HepG2 (cell line): ENCODE measurements around the gene FLAD1. TPM values are rescaled to one million over a fixed set of nuclear protein-coding genes. Genes with fewer than 3 reads are reported as not detected.

Source experiments
- ARID2 ChIP-seq: sonication (generic); formaldehyde crosslinking; IDR thresholded peaks from 2 replicates; pipeline ENCODE4 v1.8.1; 2022; ENCODE audit warnings: mild to moderate bottlenecking, missing genetic modification reagents, borderline replicate concordance
- FOXK2 ChIP-seq: fragments of 450-650 bp; IDR thresholded peaks from 2 replicates; pipeline ENCODE4 v1.6.1; 2016
- KLF13 ChIP-seq: sonication (generic); formaldehyde crosslinking; IDR thresholded peaks from 2 replicates; pipeline ENCODE4 v1.4.0; 2020; ENCODE audit warnings: mild to moderate bottlenecking, missing genetic modification reagents
- MIER2 ChIP-seq: IDR thresholded peaks from 2 replicates; pipeline ENCODE4 v1.6.1; 2016; ENCODE audit warnings: missing biosample characterization, missing genetic modification reagents
- NR1H2 ChIP-seq: sonication (generic); formaldehyde crosslinking; IDR thresholded peaks from 2 replicates; pipeline ENCODE4 v1.8.1; 2022; ENCODE audit warnings: low read depth, missing genetic modification reagents, borderline replicate concordance
- SMAD9 ChIP-seq: sonication (generic); formaldehyde crosslinking; IDR thresholded peaks from 2 replicates; pipeline ENCODE4 v1.5.1; 2020; ENCODE audit warnings: mild to moderate bottlenecking, missing genetic modification reagents
- SOX6 ChIP-seq, 2 experiments: fragments of 450-650 bp in 1 of 2; sonication (generic) in 1 of 2; formaldehyde crosslinking in 1 of 2; IDR thresholded peaks; 2 replicates each; pipeline versions ENCODE4 v1.4.0 to v1.6.1; 2017 to 2020; ENCODE audit warnings: antibody characterized with exemption in 1 of 2, mild to moderate bottlenecking in 1 of 2, missing genetic modification reagents in 1 of 2
- ZHX1 ChIP-seq: sonication (generic); formaldehyde crosslinking; IDR thresholded peaks from 2 replicates; pipeline ENCODE4 v1.8.1; 2022; ENCODE audit warnings: low read depth, mild to moderate bottlenecking, missing genetic modification reagents
- polyA plus RNA-seq, 8 experiments: library from polyadenylated mRNA; depleted of rRNA in 3 of 8; stranded (reverse) in 7 of 8; unstranded in 1 of 8; fragments of >200 nt; fragmentation: Illumina TruSeq in 4 of 8; extraction: Trizol in 4 of 8; gene quantifications; 2 replicates each; pipeline versions ENCODE4 v1.2.1 to v1.2.3, GENCODE V29; 2011 to 2016; ENCODE audit warnings: low read depth in 4 of 8, missing spikeins in 1 of 8, mixed read lengths in 1 of 8; ENCODE audit not compliant: insufficient read depth in 1 of 8
- total RNA-seq, 5 experiments: library from RNA; depleted of rRNA; stranded (reverse); fragments of >200 nt; fragmentation: Illumina TruSeq; extraction: Trizol; gene quantifications; 2 replicates each; pipeline ENCODE4 v1.2.3, GENCODE V29; 2016; ENCODE audit warnings: low read depth in 1 of 5
- TF ChIP-seq, protein P1 (sequence below): sonication (generic); formaldehyde crosslinking; conservative IDR thresholded peaks from 2 replicates; pipeline ENCODE4 v1.8.1; 2023; ENCODE audit warnings: missing genetic modification reagents
- TF ChIP-seq, protein P2 (sequence below): sonication (generic); formaldehyde crosslinking; IDR thresholded peaks from 2 replicates; pipeline ENCODE4 v1.5.1; 2020; ENCODE audit warnings: missing genetic modification reagents, mild to moderate bottlenecking, borderline replicate concordance
- TF ChIP-seq, protein P3 (sequence below): sonication (generic); formaldehyde crosslinking; IDR thresholded peaks from 2 replicates; pipeline ENCODE4 v1.5.1; 2020; ENCODE audit warnings: mild to moderate bottlenecking, missing genetic modification reagents
- TF ChIP-seq, protein P4 (sequence below): sonication (generic); formaldehyde crosslinking; IDR thresholded peaks from 2 replicates; pipeline ENCODE4 v1.5.1; 2020; ENCODE audit warnings: mild to moderate bottlenecking, missing genetic modification reagents, moderate library complexity

Gene FLAD1
- total and polyA plus RNA-seq, 2 of the 13 experiments (the other 11 are each of a cell fraction or from before 2014, with no cell fraction given): 25.9 to 32.8 TPM

DNA sequence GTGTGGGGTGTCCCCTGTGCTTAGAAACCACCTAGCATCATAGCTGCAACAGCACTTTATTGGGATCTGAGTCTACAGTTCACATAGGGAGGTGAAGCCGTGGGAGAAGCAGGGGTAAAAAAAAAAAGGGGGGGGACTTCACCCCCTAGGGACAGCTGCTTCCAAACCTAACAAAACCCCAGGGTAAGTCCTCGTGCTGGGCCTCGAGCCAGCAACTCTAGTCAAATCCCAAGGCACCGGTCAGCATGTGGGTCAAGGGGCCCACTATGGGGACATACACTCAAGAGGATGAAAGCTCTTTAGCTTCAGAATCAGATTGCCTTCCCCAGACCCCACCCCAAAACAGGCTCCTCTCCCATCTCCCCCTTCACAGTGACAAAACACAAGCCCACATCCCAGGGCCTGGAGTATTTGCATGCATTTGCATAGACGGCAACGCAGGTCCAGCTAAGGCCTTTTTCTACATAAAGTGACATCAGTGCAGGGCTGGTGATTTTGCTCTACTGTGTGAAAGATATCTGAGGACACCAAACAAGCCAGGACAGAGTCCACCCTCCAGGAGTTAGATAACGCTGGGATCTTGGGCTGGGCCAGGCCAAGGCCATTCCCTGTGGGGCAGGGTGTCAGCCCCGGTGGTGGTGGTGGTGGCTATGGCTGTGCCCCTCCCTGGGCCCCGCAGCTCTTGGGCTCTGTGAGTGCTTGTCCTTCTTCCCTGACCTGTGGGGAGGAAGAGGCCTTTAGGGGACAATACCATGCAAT, 38.6 kb upstream of the FLAD1 start (continued):
- TF ChIP-seq, protein P1, sequence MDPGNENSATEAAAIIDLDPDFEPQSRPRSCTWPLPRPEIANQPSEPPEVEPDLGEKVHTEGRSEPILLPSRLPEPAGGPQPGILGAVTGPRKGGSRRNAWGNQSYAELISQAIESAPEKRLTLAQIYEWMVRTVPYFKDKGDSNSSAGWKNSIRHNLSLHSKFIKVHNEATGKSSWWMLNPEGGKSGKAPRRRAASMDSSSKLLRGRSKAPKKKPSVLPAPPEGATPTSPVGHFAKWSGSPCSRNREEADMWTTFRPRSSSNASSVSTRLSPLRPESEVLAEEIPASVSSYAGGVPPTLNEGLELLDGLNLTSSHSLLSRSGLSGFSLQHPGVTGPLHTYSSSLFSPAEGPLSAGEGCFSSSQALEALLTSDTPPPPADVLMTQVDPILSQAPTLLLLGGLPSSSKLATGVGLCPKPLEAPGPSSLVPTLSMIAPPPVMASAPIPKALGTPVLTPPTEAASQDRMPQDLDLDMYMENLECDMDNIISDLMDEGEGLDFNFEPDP (CRISPR knock-in tag): no peak
- TF ChIP-seq ZHX1 (CRISPR knock-in tag) (no peak), FOXK2 (no peak), KLF13 (CRISPR knock-in tag) (no peak), ARID2 (CRISPR knock-in tag) (no peak), SMAD9 (no peak), MIER2 (0 out of 2 replicates have a peak, but pooled peaks have one; percentile 10), NR1H2 (no peak), SOX6 (IDR thresholded peaks at IDR 0.05) (no peak), SOX6 (CRISPR knock-in tag; IDR thresholded peaks at IDR 0.05) (peak; percentile 78)
- TF ChIP-seq, protein P2, sequence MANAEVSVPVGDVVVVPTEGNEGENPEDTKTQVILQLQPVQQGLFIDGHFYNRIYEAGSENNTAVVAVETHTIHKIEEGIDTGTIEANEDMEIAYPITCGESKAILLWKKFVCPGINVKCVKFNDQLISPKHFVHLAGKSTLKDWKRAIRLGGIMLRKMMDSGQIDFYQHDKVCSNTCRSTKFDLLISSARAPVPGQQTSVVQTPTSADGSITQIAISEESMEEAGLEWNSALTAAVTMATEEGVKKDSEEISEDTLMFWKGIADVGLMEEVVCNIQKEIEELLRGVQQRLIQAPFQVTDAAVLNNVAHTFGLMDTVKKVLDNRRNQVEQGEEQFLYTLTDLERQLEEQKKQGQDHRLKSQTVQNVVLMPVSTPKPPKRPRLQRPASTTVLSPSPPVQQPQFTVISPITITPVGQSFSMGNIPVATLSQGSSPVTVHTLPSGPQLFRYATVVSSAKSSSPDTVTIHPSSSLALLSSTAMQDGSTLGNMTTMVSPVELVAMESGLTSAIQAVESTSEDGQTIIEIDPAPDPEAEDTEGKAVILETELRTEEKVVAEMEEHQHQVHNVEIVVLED (CRISPR knock-in tag): peak; percentile 55; the same call in 1 of the 2 replicates
- TF ChIP-seq, protein P3, sequence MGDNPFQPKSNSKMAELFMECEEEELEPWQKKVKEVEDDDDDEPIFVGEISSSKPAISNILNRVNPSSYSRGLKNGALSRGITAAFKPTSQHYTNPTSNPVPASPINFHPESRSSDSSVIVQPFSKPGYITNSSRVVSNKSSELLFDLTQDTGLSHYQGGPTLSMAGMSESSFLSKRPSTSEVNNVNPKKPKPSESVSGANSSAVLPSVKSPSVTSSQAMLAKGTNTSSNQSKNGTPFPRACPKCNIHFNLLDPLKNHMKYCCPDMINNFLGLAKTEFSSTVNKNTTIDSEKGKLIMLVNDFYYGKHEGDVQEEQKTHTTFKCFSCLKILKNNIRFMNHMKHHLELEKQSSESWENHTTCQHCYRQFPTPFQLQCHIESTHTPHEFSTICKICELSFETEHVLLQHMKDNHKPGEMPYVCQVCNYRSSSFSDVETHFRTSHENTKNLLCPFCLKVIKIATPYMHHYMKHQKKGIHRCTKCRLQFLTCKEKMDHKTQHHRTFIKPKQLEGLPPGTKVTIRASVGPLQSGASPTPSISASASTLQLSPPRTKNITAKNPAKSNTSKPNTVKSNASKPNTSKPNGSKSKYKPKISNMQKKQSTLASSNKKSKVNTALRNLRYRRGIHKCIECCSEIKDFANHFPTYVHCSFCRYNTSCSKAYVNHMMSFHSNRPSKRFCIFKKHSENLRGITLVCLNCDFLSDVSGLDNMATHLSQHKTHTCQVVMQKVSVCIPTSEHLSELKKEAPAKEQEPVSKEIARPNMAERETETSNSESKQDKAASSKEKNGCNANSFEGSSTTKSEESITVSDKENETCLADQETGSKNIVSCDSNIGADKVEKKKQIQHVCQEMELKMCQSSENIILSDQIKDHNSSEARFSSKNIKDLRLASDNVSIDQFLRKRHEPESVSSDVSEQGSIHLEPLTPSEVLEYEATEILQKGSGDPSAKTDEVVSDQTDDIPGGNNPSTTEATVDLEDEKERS (CRISPR knock-in tag): peak; percentile 52; the same call in 1 of the 2 replicates
- TF ChIP-seq, protein P4, sequence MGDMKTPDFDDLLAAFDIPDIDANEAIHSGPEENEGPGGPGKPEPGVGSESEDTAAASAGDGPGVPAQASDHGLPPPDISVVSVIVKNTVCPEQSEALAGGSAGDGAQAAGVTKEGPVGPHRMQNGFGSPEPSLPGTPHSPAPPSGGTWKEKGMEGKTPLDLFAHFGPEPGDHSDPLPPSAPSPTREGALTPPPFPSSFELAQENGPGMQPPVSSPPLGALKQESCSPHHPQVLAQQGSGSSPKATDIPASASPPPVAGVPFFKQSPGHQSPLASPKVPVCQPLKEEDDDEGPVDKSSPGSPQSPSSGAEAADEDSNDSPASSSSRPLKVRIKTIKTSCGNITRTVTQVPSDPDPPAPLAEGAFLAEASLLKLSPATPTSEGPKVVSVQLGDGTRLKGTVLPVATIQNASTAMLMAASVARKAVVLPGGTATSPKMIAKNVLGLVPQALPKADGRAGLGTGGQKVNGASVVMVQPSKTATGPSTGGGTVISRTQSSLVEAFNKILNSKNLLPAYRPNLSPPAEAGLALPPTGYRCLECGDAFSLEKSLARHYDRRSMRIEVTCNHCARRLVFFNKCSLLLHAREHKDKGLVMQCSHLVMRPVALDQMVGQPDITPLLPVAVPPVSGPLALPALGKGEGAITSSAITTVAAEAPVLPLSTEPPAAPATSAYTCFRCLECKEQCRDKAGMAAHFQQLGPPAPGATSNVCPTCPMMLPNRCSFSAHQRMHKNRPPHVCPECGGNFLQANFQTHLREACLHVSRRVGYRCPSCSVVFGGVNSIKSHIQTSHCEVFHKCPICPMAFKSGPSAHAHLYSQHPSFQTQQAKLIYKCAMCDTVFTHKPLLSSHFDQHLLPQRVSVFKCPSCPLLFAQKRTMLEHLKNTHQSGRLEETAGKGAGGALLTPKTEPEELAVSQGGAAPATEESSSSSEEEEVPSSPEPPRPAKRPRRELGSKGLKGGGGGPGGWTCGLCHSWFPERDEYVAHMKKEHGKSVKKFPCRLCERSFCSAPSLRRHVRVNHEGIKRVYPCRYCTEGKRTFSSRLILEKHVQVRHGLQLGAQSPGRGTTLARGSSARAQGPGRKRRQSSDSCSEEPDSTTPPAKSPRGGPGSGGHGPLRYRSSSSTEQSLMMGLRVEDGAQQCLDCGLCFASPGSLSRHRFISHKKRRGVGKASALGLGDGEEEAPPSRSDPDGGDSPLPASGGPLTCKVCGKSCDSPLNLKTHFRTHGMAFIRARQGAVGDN (CRISPR knock-in tag): peak; percentile 93
